OCI-LY1 (cell line): ENCODE measurements around the gene ZNF606.

Experiments used
- H2AFZ ChIP-seq: fragments of 200-600 bp; sonication (generic), shearing (Covaris generic); 2 replicates; pipeline ENCODE4 v1.6.0; 2014; ENCODE audit warnings: antibody characterized with exemption, mild to moderate bottlenecking, low read length
- H3F3A ChIP-seq: fragments of 200-600 bp; sonication (generic), shearing (Covaris generic); 2 replicates; pipeline ENCODE4 v1.6.0; 2014; ENCODE audit warnings: mild to moderate bottlenecking, antibody characterized with exemption, low read length, moderate library complexity; ENCODE audit not compliant: insufficient read depth
- H3K27ac ChIP-seq: fragments of 200-600 bp; sonication (generic); 2 replicates; pipeline ENCODE4 v1.5.1; 2014; ENCODE audit warnings: low read length, mixed run types, mild to moderate bottlenecking, low read depth; ENCODE audit not compliant: poor library complexity, severe bottlenecking
- H3K27me3 ChIP-seq: fragments of 200-600 bp; sonication (generic); 2 replicates; pipeline ENCODE4 v1.6.0; 2014; ENCODE audit warnings: antibody characterized with exemption, mild to moderate bottlenecking, low read length, moderate library complexity; ENCODE audit not compliant: insufficient read depth
- H3K36me3 ChIP-seq: fragments of 200-600 bp; sonication (generic); 2 replicates; pipeline ENCODE4 v1.6.1; 2014; ENCODE audit warnings: mild to moderate bottlenecking, antibody characterized with exemption, low read length, moderate library complexity, mixed read lengths; ENCODE audit not compliant: insufficient read depth
- H3K4me1 ChIP-seq: fragments of 200-600 bp; sonication (generic); 2 replicates; pipeline ENCODE4 v1.5.1; 2014; ENCODE audit warnings: mild to moderate bottlenecking, low read length, moderate library complexity; ENCODE audit not compliant: insufficient read depth, severe bottlenecking
- H3K4me2 ChIP-seq: fragments of 200-600 bp; sonication (generic), shearing (Covaris generic); 2 replicates; pipeline ENCODE4 v1.6.1; 2014; ENCODE audit warnings: low read length
- H3K4me3 ChIP-seq: fragments of 200-600 bp; sonication (generic); 2 replicates; pipeline ENCODE4 v1.5.1; 2014; ENCODE audit warnings: low read length, low read depth, mild to moderate bottlenecking, mixed read lengths; ENCODE audit not compliant: poor library complexity, severe bottlenecking
- H3K79me2 ChIP-seq: fragments of 200-600 bp; shearing (Covaris generic); 2 replicates; pipeline ENCODE4 v1.6.1; 2016; ENCODE audit warnings: mixed run types, low read length, mixed read lengths; ENCODE audit not compliant: insufficient read depth
- H3K9ac ChIP-seq: fragments of 200-600 bp; sonication (generic), shearing (Covaris generic); 2 replicates; pipeline ENCODE4 v1.6.1; 2014; ENCODE audit warnings: mild to moderate bottlenecking, low read length, mixed read lengths
- H3K9me2 ChIP-seq: fragments of 200-600 bp; sonication (generic), shearing (Covaris generic); 2 replicates; pipeline ENCODE4 v1.6.1; 2014; ENCODE audit warnings: low read depth, mild to moderate bottlenecking, low read length, mixed read lengths
- H3K9me3 ChIP-seq: fragments of 200-600 bp; shearing (Covaris generic); 2 replicates; pipeline ENCODE4 v1.6.1; 2014; ENCODE audit warnings: low read length, mixed read lengths
- H4K20me1 ChIP-seq: fragments of 200-600 bp; sonication (generic), shearing (Covaris generic); 2 replicates; pipeline ENCODE4 v1.6.0; 2016; ENCODE audit warnings: mild to moderate bottlenecking, low read length; ENCODE audit not compliant: insufficient read depth
- EZH2 ChIP-seq: fragments of 200-600 bp; sonication (generic), shearing (Covaris generic); IDR thresholded peaks from 2 replicates; pipeline ENCODE4 v1.8.0; 2017; ENCODE audit warnings: borderline replicate concordance, mixed run types, mild to moderate bottlenecking, antibody characterized with exemption, low read length, moderate library complexity, mixed read lengths
- TF ChIP-seq, protein P1 (sequence below): fragments of 200-600 bp; sonication (generic), shearing (Covaris generic); IDR thresholded peaks from 2 replicates; pipeline ENCODE4 v1.5.1; 2017; ENCODE audit warnings: mild to moderate bottlenecking, antibody characterized with exemption, low read length, moderate library complexity, mixed read lengths

ZNF606 gene

DNA sequence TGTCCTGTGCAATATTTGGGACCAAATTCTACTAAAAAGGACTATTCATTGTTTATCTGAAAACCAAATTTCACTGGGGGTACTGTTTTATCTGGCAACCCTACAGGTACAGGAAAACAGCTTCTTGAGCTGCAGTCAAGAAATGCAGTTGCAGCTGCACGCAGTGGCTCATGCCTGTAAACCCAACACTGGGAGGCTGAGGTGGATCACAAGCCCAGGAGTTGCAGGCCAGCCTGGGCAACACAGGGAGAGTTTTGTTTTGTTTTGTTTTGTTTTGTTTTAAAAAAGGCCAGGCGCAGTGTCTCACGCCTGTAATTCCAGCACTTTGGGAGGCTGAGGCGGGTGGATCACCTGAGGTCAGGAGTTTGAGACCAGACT is 19.7 kb upstream of the ZNF606 start:
- H3K4me1 ChIP-seq, result no peaks in the 10 kb centered on the region
- H3F3A ChIP-seq, result no peaks in the 10 kb centered on the region
- no peaks in the 10 kb centered on the region for H3K9me2 ChIP-seq
- H3K27ac ChIP-seq, result no peak overlapping the region
- H3K36me3 ChIP-seq, result no peaks in the 10 kb centered on the region
- H3K4me2 ChIP-seq, result no peak overlapping the region
- no peak overlapping the region for H3K9ac ChIP-seq
- H4K20me1 ChIP-seq, result no peaks in the 10 kb centered on the region
- H3K9me3 ChIP-seq, result 0 out of 2 replicates have a peak, but pooled peaks cover 5% of the 10 kb centered on the region
- TF ChIP-seq, protein P1, sequence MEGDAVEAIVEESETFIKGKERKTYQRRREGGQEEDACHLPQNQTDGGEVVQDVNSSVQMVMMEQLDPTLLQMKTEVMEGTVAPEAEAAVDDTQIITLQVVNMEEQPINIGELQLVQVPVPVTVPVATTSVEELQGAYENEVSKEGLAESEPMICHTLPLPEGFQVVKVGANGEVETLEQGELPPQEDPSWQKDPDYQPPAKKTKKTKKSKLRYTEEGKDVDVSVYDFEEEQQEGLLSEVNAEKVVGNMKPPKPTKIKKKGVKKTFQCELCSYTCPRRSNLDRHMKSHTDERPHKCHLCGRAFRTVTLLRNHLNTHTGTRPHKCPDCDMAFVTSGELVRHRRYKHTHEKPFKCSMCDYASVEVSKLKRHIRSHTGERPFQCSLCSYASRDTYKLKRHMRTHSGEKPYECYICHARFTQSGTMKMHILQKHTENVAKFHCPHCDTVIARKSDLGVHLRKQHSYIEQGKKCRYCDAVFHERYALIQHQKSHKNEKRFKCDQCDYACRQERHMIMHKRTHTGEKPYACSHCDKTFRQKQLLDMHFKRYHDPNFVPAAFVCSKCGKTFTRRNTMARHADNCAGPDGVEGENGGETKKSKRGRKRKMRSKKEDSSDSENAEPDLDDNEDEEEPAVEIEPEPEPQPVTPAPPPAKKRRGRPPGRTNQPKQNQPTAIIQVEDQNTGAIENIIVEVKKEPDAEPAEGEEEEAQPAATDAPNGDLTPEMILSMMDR, result no peak
- TF ChIP-seq EZH2, result no peak
- H2AFZ ChIP-seq, result no peak overlapping the region
- H3K4me3 ChIP-seq, result no peak overlapping the region
- no peaks in the 10 kb centered on the region for H3K27me3 ChIP-seq
- H3K79me2 ChIP-seq, result no peaks in the 10 kb centered on the region

- H3K27ac ChIP-seq, result no peak overlapping the region
- no peaks in the 10 kb centered on the region for H3K9me2 ChIP-seq
- no peak overlapping the region for H3K9ac ChIP-seq
- no peaks in the 10 kb centered on the region for H3F3A ChIP-seq
- 0 out of 2 replicates have a peak, but pooled peaks cover 8% of the 10 kb centered on the region for H3K9me3 ChIP-seq
- H3K4me3 ChIP-seq, result no peak overlapping the region
- no peaks in the 10 kb centered on the region for H3K27me3 ChIP-seq
- no peaks in the 10 kb centered on the region for H3K79me2 ChIP-seq
- H2AFZ ChIP-seq, result no peak overlapping the region
- H4K20me1 ChIP-seq, result no peaks in the 10 kb centered on the region
- H3K4me2 ChIP-seq, result no peak overlapping the region
- no peaks in the 10 kb centered on the region for H3K36me3 ChIP-seq
- TF ChIP-seq EZH2, result no peak
- TF ChIP-seq, protein P1, result peak; percentile 49; the same call in 1 of the 2 replicates
- H3K4me1 ChIP-seq, result no peaks in the 10 kb centered on the region
Observed at GRCh38 chr19:58021541-58022282, 19.1 kb upstream of the ZNF606 start.

- Histone ChIP-seq H3K9me3 (0 out of 2 replicates have a peak, but pooled peaks cover 5% of the 10 kb centered on the region), H3K9me2 (no peaks in the 10 kb centered on the region), H4K20me1 (no peaks in the 10 kb centered on the region), H3K36me3 (no peaks in the 10 kb centered on the region), H3K79me2 (no peaks in the 10 kb centered on the region), H2AFZ (no peak overlapping the region), H3K27ac (no peak overlapping the region), H3K4me2 (no peak overlapping the region), H3F3A (no peaks in the 10 kb centered on the region), H3K4me1 (no peaks in the 10 kb centered on the region), H3K27me3 (no peaks in the 10 kb centered on the region), H3K9ac (no peak overlapping the region), H3K4me3 (no peak overlapping the region)
- TF ChIP-seq EZH2, result no peak
Observed at GRCh38 chr19:58020129-58020528, 17.5 kb upstream of the ZNF606 start.

DNA sequence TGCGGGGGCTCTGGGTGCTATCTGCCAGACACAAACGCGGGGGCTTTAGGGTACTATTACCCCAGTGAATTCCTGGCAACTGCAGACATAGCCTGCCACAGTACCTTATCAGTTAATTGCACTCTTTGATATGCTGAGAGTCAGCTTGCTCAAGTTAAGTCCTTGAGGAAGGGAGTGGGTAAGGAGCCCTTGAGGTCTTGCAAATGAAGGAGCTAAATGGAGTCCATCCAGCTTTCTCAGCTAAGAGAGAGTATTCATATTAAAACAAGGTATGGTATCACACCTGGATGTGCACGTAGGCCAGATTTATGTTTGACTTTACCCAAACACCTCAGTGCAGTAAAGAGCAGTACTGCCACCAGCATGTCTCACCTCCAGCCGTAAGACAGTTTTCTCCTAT is 11.5 kb upstream of the ZNF606 start:
- Histone ChIP-seq H3K79me2 (no peaks in the 10 kb centered on the region), H4K20me1 (no peaks in the 10 kb centered on the region), H3K27ac (no peak overlapping the region), H3K4me3 (no peak overlapping the region), H2AFZ (no peak overlapping the region), H3K9ac (no peak overlapping the region), H3K9me3 (0 out of 2 replicates have a peak, but pooled peaks cover 5% of the 10 kb centered on the region), H3F3A (no peaks in the 10 kb centered on the region), H3K4me2 (no peak overlapping the region), H3K9me2 (no peaks in the 10 kb centered on the region), H3K27me3 (no peaks in the 10 kb centered on the region), H3K36me3 (no peaks in the 10 kb centered on the region), H3K4me1 (no peaks in the 10 kb centered on the region)
- TF ChIP-seq, protein P1, result no peak
- no peak for TF ChIP-seq EZH2
